Measurements from ENCODE around the gene CGNL1.

CGNL1 gene, protein sequence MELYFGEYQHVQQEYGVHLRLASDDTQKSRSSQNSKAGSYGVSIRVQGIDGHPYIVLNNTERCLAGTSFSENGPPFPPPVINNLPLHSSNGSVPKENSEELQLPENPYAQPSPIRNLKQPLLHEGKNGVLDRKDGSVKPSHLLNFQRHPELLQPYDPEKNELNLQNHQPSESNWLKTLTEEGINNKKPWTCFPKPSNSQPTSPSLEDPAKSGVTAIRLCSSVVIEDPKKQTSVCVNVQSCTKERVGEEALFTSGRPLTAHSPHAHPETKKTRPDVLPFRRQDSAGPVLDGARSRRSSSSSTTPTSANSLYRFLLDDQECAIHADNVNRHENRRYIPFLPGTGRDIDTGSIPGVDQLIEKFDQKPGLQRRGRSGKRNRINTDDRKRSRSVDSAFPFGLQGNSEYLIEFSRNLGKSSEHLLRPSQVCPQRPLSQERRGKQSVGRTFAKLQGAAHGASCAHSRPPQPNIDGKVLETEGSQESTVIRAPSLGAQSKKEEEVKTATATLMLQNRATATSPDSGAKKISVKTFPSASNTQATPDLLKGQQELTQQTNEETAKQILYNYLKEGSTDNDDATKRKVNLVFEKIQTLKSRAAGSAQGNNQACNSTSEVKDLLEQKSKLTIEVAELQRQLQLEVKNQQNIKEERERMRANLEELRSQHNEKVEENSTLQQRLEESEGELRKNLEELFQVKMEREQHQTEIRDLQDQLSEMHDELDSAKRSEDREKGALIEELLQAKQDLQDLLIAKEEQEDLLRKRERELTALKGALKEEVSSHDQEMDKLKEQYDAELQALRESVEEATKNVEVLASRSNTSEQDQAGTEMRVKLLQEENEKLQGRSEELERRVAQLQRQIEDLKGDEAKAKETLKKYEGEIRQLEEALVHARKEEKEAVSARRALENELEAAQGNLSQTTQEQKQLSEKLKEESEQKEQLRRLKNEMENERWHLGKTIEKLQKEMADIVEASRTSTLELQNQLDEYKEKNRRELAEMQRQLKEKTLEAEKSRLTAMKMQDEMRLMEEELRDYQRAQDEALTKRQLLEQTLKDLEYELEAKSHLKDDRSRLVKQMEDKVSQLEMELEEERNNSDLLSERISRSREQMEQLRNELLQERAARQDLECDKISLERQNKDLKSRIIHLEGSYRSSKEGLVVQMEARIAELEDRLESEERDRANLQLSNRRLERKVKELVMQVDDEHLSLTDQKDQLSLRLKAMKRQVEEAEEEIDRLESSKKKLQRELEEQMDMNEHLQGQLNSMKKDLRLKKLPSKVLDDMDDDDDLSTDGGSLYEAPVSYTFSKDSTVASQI

GRCh38 chr15:57375827-57376695, at the start of gene CGNL1:
Gene CGNL1, plus strand, starts transcription at chr15:57376505. Its CDS starts 61,495 bp downstream, at chr15:57438000.
- DNase-seq: peak in 5 of 14 donors; percentile 19 to 50 (median 29)

DNA sequence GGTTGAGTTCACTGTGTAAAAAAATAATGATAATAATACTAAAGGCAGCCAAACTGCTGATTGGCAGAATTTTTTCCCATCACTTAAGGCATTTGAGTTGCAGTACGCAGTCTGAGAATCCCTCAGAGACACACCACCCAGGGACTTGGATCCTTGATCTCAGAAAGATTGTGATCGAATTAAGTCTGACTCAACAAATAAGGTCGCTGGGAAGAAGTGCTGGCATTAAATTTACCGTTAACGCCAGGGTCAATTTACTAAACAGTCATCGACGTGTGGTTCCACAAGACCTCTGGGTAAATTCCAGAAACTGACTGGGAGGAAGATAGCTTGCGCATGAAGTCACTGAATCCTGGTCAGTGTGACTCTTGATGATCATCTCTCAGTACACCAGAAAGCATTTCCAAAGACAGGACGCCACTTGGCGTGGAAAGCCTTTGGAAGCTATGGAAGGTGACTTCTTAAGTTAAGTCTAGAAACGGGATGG, 48.3 kb upstream of the CGNL1 start:
- DNase-seq: no peak

DNA sequence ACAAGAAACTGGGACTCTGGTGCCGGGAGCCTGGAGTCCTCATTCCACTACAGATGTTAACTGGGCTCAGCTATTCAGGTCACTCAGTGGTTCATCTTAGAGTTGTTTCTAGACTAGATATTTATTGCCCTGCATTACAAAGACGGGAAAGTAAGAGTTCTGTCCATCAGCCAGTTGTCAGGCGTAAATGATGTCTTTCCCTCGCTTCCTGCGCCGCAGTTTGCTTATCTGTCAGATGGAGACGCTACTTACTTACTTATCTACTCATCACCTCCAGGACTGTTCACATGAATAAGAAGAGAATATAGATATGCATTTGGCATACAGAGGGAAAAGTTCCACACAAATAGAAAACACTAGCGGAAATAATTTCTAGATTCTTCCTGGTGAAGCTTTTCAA, 47.8 kb upstream of the CGNL1 start:
- DNase-seq: no peak

DNA sequence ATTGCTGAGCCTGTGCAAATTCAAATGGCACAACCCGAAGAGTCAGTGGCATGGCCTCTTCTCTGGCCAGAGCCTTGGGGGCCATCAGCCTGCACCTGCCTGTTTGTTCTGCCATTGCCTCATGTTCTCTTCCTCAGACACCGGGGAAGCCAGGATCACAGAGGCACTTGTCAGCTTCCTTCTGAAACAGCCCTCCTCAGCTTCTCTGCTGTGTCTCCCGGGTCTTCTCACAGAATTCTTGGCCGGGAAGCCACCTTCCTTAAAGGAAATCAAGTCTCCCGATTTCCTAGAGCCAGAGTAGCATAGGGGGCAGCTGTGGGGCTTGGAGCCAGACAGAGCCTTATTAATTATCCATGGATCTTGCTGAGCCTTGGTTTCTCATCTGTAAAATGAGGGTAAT, 47.4 kb upstream of the CGNL1 start:
- DNase-seq: no peak

DNA sequence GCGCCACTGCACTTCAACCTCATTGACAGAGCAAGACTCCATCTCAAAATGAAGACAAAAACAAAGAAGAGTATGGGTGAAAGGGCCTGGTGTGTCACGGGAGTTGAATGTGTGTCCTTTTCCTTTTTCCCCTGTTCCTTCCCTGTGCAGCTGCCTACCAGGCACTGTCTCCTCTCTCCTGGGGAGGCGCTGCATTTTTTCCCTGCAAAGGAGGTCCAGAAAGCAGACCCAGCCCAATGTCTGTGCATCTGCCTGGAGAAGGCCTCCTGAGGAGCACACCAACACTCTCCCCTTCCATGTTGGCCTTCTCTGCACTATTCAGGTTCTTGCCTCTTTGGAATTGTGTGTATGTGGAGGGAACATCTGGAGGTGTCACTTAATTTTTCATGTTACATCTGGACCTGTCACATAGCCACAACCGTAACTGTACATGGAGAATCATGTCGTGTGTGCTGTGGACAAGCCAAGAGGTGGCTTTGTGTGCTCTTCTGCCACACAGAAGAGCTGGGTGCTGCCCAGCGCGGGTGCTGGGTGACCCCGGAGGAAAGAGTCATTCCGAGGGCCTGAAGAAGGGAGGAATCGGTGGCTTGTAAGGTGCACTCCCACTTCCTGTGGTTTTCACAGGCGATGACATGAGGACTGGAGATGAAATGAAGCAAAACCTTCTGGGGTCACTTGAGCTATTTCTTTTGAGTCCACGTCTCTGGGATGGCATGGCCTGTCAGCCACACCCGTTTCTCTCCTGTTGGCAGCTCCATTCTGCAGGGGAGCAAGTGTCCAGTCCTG, 46.5 kb upstream of the CGNL1 start:
- DNase-seq: no peak

GRCh38 chr15:57330619-57331340, 45.5 kb upstream of the CGNL1 start:
- no peak for DNase-seq

GRCh38 chr15:57332326-57332725, 44.0 kb upstream of the CGNL1 start:
- no peak for DNase-seq

DNA sequence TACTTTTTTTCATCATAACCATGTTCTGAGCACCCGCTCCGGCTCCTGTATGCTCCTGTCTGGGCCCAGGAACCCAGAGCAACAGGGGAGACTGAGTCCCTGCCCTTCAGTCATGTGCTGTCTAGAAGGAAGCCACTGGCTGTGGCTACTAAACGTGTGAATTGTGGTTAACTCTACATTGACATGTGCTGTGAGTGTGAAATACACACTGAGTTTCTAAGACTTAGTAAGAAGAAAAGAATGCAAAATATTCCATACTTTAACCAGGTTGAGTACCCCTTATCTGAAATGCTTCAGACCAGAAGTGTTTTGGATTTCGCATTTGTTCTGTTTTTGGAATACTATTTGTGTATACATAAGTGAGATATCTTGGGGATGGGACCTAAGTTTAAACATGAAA, 42.8 kb upstream of the CGNL1 start:
- DNase-seq: no peak

- DNase-seq: no peak
Observed at GRCh38 chr15:57334257-57334656, 42.0 kb upstream of the CGNL1 start.

DNA sequence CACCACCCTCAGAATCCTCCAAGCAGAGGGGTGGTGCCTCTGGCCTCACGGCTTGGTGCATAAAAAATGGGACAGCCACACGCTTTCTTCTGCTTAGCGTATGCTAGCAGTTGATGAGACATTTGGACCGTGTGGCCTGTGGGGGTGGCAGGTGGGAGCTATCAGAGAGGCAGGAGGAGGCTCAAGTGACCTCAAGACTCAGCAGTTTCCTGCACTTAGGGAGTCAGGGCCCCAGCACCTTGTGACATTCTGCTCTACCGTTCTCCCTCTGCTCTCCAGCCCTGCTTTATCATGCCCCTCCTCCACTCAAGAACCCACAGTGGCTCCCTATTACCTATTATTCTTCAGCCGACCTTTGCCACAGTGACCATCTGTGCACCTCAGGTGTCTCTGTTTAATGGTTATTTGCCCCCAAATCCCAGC, 41.0 kb upstream of the CGNL1 start:
- no peak for DNase-seq

GRCh38 chr15:57335719-57336118, 40.6 kb upstream of the CGNL1 start:
- DNase-seq: no peak

- DNase-seq: no peak
Observed at GRCh38 chr15:57337868-57338411, 38.4 kb upstream of the CGNL1 start.

GRCh38 chr15:57339321-57339720, 37.0 kb upstream of the CGNL1 start:
- no peak for DNase-seq

GRCh38 chr15:57340682-57341259, 35.5 kb upstream of the CGNL1 start:
- DNase-seq: peak in 6 of 14 donors; percentile 2 to 38 (median 22)

DNA sequence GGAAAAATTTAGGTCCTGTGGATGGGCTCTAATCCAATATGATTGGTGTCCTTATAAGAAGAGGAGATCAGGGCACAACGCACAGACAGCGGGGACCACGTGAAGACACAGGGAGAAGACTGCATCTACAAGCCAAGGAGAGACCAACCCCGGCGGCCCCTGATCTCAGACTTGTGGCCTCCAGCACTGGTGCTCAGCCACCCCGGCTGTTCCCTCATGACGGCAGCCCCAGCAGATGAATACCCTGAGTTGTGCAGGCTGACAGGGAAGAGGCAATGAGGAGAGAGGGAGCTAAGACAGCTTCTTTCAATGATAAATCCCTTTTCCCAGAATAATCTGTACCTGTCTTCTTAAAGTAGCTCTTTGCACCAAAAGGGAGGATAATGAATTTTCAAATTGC, 33.3 kb upstream of the CGNL1 start:
- DNase-seq: no peak

- no peak for DNase-seq
Observed at GRCh38 chr15:57343498-57343897, 32.8 kb upstream of the CGNL1 start.

DNA sequence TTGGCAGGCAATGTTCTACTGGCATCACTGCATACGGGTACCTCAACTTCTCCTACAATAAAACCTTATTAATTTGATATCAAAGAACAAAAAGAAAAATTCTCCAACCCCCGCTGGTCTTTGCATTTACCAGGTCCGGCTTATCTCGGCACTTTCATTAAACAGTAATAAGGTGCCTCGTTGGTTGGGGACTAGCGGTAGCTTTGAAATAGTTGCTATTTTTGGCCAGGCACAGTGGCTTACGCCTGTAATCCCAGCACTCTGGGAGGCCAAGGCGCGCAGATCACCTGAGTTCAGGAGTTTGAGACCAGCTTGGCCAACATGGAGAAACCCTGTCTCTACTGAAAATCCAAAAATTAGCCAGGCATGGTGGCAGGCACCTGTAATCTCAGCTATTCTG, 32.0 kb upstream of the CGNL1 start:
- no peak for DNase-seq

GRCh38 chr15:57345584-57345983, 30.7 kb upstream of the CGNL1 start:
- DNase-seq: no peak

DNA sequence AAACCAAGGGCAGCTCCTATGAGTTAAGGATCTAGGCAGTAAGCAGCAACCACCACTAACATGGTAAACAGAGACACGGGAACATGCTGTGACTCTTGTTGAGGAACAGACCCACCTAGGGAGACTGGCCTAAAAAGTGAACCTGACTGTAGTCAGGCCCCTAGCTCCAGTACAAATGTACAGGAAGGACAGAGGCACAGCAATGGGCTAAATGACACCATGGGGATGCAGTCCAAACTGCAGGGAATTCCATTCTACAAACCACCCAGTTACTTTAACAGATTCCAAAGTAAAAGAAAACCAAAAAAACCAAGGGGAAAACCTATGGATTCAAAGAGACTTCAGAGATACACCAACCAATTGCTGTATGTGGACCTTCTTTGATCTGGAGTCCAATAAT, 28.2 kb upstream of the CGNL1 start:
- DNase-seq: no peak
